ENCODE results near the gene TNC. TPM values are rescaled to one million over a fixed set of nuclear protein-coding genes. Genes with fewer than 3 reads are reported as not detected.
A peak's percentile ranks its signal among the peaks of the same experiment; 100 is the strongest.

The TNC gene
- total RNA-seq, 1 donor from 2014 or later = 52.9 TPM

DNA sequence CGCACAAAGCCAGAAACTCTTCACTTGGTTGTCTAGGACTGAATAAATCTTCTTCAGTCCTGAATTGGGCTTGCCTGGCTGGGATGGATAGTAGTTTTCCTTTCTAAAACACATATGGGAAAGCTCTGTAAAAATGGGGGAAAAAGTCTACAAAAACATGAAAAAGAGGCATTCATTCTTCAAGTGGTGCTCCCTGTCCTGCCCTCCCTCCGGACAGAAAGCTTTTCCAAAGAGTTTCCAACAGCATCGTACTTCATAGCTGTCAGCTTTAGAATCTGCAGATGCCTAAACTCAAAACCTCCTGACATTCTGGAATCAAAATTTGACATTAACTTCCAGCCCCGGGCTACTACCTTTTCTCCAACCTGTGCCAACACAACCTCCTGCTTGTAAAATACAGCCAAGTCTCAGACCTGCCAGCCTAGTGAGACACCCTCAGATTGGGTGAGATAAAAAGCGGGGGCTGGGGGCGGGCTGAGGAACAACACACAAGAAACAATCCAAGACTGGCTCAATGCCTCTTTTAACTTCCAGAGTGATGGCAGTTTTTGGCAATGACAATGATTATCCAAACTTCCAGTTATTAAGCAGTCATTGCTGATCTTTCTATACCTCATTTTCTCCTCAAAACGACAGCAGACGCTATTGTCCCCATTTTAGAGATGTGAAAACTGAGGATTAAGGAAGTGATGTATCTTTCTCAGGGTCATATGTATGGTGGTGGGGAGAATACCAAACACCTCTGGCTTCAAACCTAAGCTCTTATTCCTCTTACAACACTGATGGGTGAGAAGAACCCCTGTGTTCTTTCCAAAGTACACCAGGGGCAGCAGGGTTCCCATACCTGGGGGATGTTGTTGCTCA lies 1.3 kb downstream of the TNC start:
- Histone ChIP-seq H3K27me3 (no peaks in the 10 kb centered on the region), H3K36me3 (no peaks in the 10 kb centered on the region), H3K4me1 (peaks cover 9% of the 10 kb centered on the region), H3K27ac (no peak overlapping the region), H3K4me3 (peak overlapping the region; percentile 43), H3K9me3 (no peaks in the 10 kb centered on the region)
- intact Hi-C loops (cut with DNase I) = no loop called here
- ATAC-seq = no peak
- DNase-seq = no peak
- TF ChIP-seq, protein P1, sequence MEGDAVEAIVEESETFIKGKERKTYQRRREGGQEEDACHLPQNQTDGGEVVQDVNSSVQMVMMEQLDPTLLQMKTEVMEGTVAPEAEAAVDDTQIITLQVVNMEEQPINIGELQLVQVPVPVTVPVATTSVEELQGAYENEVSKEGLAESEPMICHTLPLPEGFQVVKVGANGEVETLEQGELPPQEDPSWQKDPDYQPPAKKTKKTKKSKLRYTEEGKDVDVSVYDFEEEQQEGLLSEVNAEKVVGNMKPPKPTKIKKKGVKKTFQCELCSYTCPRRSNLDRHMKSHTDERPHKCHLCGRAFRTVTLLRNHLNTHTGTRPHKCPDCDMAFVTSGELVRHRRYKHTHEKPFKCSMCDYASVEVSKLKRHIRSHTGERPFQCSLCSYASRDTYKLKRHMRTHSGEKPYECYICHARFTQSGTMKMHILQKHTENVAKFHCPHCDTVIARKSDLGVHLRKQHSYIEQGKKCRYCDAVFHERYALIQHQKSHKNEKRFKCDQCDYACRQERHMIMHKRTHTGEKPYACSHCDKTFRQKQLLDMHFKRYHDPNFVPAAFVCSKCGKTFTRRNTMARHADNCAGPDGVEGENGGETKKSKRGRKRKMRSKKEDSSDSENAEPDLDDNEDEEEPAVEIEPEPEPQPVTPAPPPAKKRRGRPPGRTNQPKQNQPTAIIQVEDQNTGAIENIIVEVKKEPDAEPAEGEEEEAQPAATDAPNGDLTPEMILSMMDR (IDR thresholded peaks at IDR 0.05) = no peak

DNA sequence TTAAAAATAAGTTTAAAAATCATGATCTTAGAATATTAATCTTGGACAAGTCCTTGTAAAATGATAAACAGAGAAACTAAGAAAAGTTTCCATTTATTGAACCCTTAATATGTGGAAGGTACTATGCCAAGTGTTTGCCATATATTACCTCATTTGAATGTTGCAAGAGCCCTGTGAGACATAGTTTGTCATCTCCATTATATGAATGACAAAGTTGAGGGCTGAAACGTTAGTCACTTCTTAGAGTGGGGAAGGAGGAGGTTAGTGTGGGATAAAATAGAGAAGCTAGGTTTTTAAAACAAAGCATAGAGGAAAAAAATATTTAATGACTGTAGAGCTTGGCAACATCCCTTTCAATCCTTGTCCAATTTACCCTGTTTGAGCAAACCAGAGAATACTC lies 2.0 kb downstream of the TNC start:
- Histone ChIP-seq H3K27me3 (no peaks in the 10 kb centered on the region), H3K36me3 (no peaks in the 10 kb centered on the region), H3K9me3 (no peaks in the 10 kb centered on the region), H3K4me3 (peak overlapping the region; percentile 43), H3K27ac (no peak overlapping the region), H3K4me1 (peaks cover 9% of the 10 kb centered on the region)
- intact Hi-C loops (cut with DNase I) = no loop called here
- no peak for DNase-seq
- no peak for ATAC-seq
- TF ChIP-seq, protein P1 (IDR thresholded peaks at IDR 0.05) = no peak

DNA sequence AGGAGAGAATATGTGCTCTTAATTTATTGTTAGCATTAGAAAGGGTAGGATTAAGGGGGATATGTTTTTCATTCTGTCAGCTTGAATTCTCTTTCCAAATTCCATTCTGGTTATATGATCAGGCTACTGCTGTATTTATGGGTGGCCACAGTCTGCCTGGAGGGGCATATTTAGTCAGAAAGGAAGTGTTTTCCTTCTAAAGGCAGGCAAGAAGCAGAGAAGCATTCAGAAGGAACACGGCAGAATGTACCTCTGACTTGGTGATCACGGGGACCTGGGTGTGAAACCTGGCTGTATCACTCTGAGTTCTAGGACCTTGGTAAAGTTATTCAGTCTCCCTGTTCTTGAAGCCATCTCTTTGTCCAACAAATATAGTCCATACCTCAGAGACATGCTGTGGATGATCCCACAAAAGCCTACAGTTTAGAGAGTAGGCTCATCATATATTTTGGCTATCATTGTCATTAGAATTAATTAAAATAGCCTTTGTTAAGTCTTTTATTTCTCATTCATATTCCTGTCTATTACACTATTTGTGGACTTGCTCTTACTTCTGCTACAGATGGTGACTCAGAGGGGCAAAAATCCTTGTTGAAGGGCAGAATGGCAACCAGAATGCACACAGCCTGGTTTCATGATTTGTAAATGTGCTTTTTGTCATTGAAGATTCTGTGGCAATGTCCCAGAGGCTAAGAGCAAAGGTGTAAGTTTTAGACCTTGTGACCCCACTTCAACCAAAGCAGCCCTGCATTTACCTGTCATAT lies 2.7 kb downstream of the TNC start:
- TF ChIP-seq, protein P1 (IDR thresholded peaks at IDR 0.05) = no peak
- ATAC-seq (no peak), DNase-seq (no peak)
- Histone ChIP-seq H3K4me3 (no peak overlapping the region), H3K27ac (no peak overlapping the region), H3K4me1 (peaks cover 9% of the 10 kb centered on the region), H3K27me3 (no peaks in the 10 kb centered on the region), H3K36me3 (no peaks in the 10 kb centered on the region), H3K9me3 (no peaks in the 10 kb centered on the region)
- intact Hi-C loops (cut with DNase I) = no loop called here

DNA sequence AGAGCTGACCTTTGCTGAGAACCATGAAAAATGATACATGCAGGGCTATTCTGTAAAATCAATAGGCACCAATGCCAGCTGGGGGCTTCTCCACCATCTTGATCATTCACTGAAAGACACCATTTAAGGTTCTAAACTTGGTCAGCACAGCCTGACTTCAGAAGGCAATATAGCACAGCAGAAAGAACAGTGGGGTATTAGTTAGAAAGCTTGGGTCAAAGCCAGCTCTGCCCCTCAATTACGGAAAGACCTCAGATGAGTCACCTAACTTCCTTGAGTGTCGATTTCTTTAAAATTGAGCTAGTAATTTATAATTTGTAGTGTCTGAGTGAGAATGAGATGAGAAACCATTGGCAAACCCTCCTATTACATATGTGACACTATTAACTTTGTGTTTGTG lies 3.4 kb downstream of the TNC start:
- intact Hi-C loops (cut with DNase I) = no loop called here
- H3K4me3 ChIP-seq = no peak overlapping the region
- H3K4me1 ChIP-seq = peaks cover 9% of the 10 kb centered on the region
- TF ChIP-seq, protein P1 (IDR thresholded peaks at IDR 0.05) = no peak
- H3K36me3 ChIP-seq = no peaks in the 10 kb centered on the region
- H3K27me3 ChIP-seq = no peaks in the 10 kb centered on the region
- H3K9me3 ChIP-seq = no peaks in the 10 kb centered on the region
- no peak for DNase-seq
- no peak overlapping the region for H3K27ac ChIP-seq
- no peak for ATAC-seq

DNA sequence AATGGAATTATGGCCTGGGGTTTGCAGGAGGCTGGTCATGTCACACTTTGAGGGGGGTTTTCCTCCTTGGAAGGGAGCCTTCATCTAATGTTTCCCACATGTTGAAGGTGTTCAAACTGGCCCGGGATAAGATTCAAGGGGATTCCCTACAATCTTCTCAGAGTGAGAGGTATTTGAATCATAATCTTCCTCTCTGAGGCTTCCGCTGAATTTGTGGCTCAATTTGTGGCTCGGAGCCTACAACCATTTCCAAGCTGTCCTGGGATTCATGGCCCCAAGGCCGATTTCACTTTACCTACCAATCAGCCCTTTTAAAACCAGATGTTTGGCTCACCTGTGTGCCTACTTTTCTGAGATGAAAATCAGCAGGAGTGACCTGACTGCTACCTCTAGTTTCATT lies 3.9 kb downstream of the TNC start:
- Histone ChIP-seq H3K4me1 (peaks cover 7% of the 10 kb centered on the region), H3K9me3 (no peaks in the 10 kb centered on the region), H3K27ac (no peak overlapping the region), H3K36me3 (no peaks in the 10 kb centered on the region), H3K27me3 (no peaks in the 10 kb centered on the region), H3K4me3 (no peak overlapping the region)
- ATAC-seq = no peak
- intact Hi-C loops (cut with DNase I) = no loop called here
- TF ChIP-seq, protein P1 (IDR thresholded peaks at IDR 0.05) = no peak
- no peak for DNase-seq

All from upper lobe of right lung (tissue), 1 donor.